HepG2 (cell line): ENCODE measurements around the gene MIF4GD. TPM values are rescaled to one million over a fixed set of nuclear protein-coding genes. Genes with fewer than 3 reads are reported as not detected.

ENCODE experiments used
- CENPX ChIP-seq: sonication (generic); formaldehyde crosslinking; IDR thresholded peaks from 2 replicates; pipeline ENCODE4 v1.9.0; 2021; ENCODE audit warnings: mild to moderate bottlenecking, missing genetic modification reagents, moderate library complexity
- GLMP ChIP-seq: sonication (generic); formaldehyde crosslinking; IDR thresholded peaks from 2 replicates; pipeline ENCODE4 v1.9.0; 2021; ENCODE audit warnings: missing genetic modification reagents, mild to moderate bottlenecking, borderline replicate concordance
- JUND ChIP-seq: sonication (generic); formaldehyde crosslinking; IDR thresholded peaks from 2 replicates; pipeline ENCODE4 v1.8.0; 2022; ENCODE audit warnings: mild to moderate bottlenecking, missing genetic modification reagents
- MAZ ChIP-seq, 2 experiments: sonication (generic) in 1 of 2; formaldehyde crosslinking in 1 of 2; IDR thresholded peaks; 2 replicates each; pipeline versions ENCODE4 v1.5.0 to v1.6.1; 2012 to 2020; ENCODE audit warnings: low read depth in 2 of 2, mild to moderate bottlenecking in 2 of 2, borderline replicate concordance in 1 of 2, improper control_type of control experiment in 1 of 2, low read length in 1 of 2, missing genetic modification reagents in 1 of 2, moderate library complexity in 1 of 2
- PCBP1 ChIP-seq: fragments of 200-400 bp; formaldehyde crosslinking; IDR thresholded peaks from 2 replicates; pipeline ENCODE4 v1.6.1; 2017; ENCODE audit warnings: mild to moderate bottlenecking, low read depth, low read length, borderline replicate concordance
- PRPF4 ChIP-seq: fragments of 200-400 bp; formaldehyde crosslinking; IDR thresholded peaks from 2 replicates; pipeline ENCODE4 v1.6.1; 2016; ENCODE audit warnings: low read length, low read depth; ENCODE audit not compliant: poor library complexity, severe bottlenecking
- SRSF9 ChIP-seq: fragments of 200-400 bp; formaldehyde crosslinking; IDR thresholded peaks from 2 replicates; pipeline ENCODE4 v1.6.1; 2018; ENCODE audit warnings: borderline replicate concordance, mild to moderate bottlenecking, low read depth, low read length; ENCODE audit not compliant: insufficient read depth, poor library complexity, severe bottlenecking
- SYNCRIP ChIP-seq: fragments of 200-400 bp; formaldehyde crosslinking; IDR thresholded peaks from 2 replicates; pipeline ENCODE4 v1.6.1; 2018; ENCODE audit warnings: mild to moderate bottlenecking, low read depth, low read length; ENCODE audit not compliant: insufficient read depth
- TAF15 ChIP-seq: fragments of 200-400 bp; formaldehyde crosslinking; IDR thresholded peaks from one replicate; pipeline ENCODE4 v1.6.1; 2018; ENCODE audit warnings: mild to moderate bottlenecking, low read depth, low read length; ENCODE audit not compliant: poor library complexity, severe bottlenecking
- THAP8 ChIP-seq: sonication (generic); formaldehyde crosslinking; IDR thresholded peaks from 2 replicates; pipeline ENCODE4 v1.5.1; 2020; ENCODE audit warnings: missing genetic modification reagents, mild to moderate bottlenecking, borderline replicate concordance
- XBP1 ChIP-seq: sonication (generic); formaldehyde crosslinking; IDR thresholded peaks from 2 replicates; pipeline ENCODE4 v1.5.0; 2020; ENCODE audit warnings: missing genetic modification reagents
- ZBTB3 ChIP-seq: sonication (generic); formaldehyde crosslinking; IDR thresholded peaks from 2 replicates; pipeline ENCODE4 v1.4.0; 2020; ENCODE audit warnings: low read depth, mild to moderate bottlenecking, moderate library complexity, missing genetic modification reagents, borderline replicate concordance
- ZMYM4 ChIP-seq: sonication (generic); formaldehyde crosslinking; IDR thresholded peaks from 2 replicates; pipeline ENCODE4 v1.8.1; 2023; ENCODE audit warnings: mild to moderate bottlenecking, missing genetic modification reagents
- ZNF264 ChIP-seq: sonication (generic); formaldehyde crosslinking; IDR thresholded peaks from 2 replicates; pipeline ENCODE4 v1.4.0; 2020; ENCODE audit warnings: missing genetic modification reagents
- ZNF430 ChIP-seq: sonication (generic); formaldehyde crosslinking; IDR thresholded peaks from 2 replicates; pipeline ENCODE4 v1.9.0; 2021; ENCODE audit warnings: mild to moderate bottlenecking, missing genetic modification reagents
- ZNF468 ChIP-seq: sonication (generic); formaldehyde crosslinking; IDR thresholded peaks from 2 replicates; pipeline ENCODE4 v1.8.0; 2022; ENCODE audit warnings: mild to moderate bottlenecking, moderate library complexity, missing genetic modification reagents
- ZNF484 ChIP-seq: sonication (generic); formaldehyde crosslinking; IDR thresholded peaks from 2 replicates; pipeline ENCODE4 v1.5.1; 2020; ENCODE audit warnings: mild to moderate bottlenecking, low read depth, missing genetic modification reagents, borderline replicate concordance
- ZNF790 ChIP-seq: sonication (generic); formaldehyde crosslinking; IDR thresholded peaks from 2 replicates; pipeline ENCODE4 v1.8.0; 2022; ENCODE audit warnings: missing genetic modification reagents, mild to moderate bottlenecking, borderline replicate concordance
- ZNF792 ChIP-seq: IDR thresholded peaks from 2 replicates; pipeline ENCODE4 v1.6.1; 2016
- polyA plus RNA-seq, 8 experiments: library from polyadenylated mRNA; depleted of rRNA in 3 of 8; stranded (reverse) in 7 of 8; unstranded in 1 of 8; fragments of >200 nt; fragmentation: Illumina TruSeq in 4 of 8; extraction: Trizol in 4 of 8; gene quantifications; 2 replicates each; pipeline versions ENCODE4 v1.2.1 to v1.2.3, GENCODE V29; 2011 to 2016; ENCODE audit warnings: low read depth in 4 of 8, missing spikeins in 1 of 8, mixed read lengths in 1 of 8; ENCODE audit not compliant: insufficient read depth in 1 of 8
- total RNA-seq, 5 experiments: library from RNA; depleted of rRNA; stranded (reverse); fragments of >200 nt; fragmentation: Illumina TruSeq; extraction: Trizol; gene quantifications; 2 replicates each; pipeline ENCODE4 v1.2.3, GENCODE V29; 2016; ENCODE audit warnings: low read depth in 1 of 5
- TF ChIP-seq, protein P1 (sequence below): sonication (generic); formaldehyde crosslinking; IDR thresholded peaks from 2 replicates; pipeline ENCODE4 v1.4.0; 2020; ENCODE audit warnings: low read depth, missing genetic modification reagents
- TF ChIP-seq, protein P2 (sequence below): sonication (generic); formaldehyde crosslinking; IDR thresholded peaks from 2 replicates; pipeline ENCODE4 v1.4.0; 2020; ENCODE audit warnings: mild to moderate bottlenecking, missing genetic modification reagents

The MIF4GD gene
- total and polyA plus RNA-seq, 2 of the 13 experiments (the other 11 are each of a cell fraction or from before 2014, with no cell fraction given): 14.0 to 28.0 TPM

DNA sequence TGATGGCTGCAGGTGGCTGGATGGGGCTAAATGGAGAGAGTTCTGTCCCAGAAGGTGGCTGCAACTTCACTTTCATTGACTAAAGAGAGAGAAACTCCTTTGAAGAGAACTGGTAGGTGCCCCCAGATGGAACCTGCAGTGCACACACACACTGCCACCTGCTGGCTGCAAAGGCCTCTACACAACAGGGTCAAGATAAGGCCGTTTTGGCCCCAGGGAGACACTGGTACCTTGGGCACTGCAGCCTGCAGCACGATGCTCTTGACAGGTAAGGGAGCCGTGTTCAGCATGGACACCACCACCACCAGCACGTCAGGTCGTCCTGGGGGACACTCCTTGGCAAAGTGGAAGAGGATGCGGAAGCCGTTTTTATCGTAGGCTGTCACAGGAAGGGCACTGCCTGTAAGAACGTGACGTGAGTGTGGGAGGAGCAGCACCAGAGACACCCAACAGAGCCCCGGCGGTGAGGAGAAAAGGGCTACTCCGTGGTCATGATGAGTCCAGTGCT, 32.3 kb downstream of the MIF4GD start (continued):
- TF ChIP-seq SRSF9 (no peak), ZNF430 (CRISPR knock-in tag) (no peak), MAZ (IDR thresholded peaks at IDR 0.05; ENCODE audit: borderline replicate concordance, low read depth, low read length) (no peak), MAZ (CRISPR knock-in tag; IDR thresholded peaks at IDR 0.05; ENCODE audit: low read depth) (no peak), GLMP (CRISPR knock-in tag) (no peak), CENPX (no peak), ZNF468 (CRISPR knock-in tag) (no peak), ZNF484 (CRISPR knock-in tag) (no peak), PRPF4 (no peak), SYNCRIP (no peak), JUND (CRISPR knock-in tag) (no peak), THAP8 (CRISPR knock-in tag) (no peak), ZNF792 (CRISPR knock-in tag) (no peak), ZMYM4 (CRISPR knock-in tag) (no peak), ZBTB3 (CRISPR knock-in tag) (no peak), PCBP1 (no peak), TAF15 (no peak), XBP1 (CRISPR knock-in tag) (no peak), ZNF790 (CRISPR knock-in tag) (no peak), ZNF264 (CRISPR knock-in tag) (no peak)
- TF ChIP-seq, protein P1, sequence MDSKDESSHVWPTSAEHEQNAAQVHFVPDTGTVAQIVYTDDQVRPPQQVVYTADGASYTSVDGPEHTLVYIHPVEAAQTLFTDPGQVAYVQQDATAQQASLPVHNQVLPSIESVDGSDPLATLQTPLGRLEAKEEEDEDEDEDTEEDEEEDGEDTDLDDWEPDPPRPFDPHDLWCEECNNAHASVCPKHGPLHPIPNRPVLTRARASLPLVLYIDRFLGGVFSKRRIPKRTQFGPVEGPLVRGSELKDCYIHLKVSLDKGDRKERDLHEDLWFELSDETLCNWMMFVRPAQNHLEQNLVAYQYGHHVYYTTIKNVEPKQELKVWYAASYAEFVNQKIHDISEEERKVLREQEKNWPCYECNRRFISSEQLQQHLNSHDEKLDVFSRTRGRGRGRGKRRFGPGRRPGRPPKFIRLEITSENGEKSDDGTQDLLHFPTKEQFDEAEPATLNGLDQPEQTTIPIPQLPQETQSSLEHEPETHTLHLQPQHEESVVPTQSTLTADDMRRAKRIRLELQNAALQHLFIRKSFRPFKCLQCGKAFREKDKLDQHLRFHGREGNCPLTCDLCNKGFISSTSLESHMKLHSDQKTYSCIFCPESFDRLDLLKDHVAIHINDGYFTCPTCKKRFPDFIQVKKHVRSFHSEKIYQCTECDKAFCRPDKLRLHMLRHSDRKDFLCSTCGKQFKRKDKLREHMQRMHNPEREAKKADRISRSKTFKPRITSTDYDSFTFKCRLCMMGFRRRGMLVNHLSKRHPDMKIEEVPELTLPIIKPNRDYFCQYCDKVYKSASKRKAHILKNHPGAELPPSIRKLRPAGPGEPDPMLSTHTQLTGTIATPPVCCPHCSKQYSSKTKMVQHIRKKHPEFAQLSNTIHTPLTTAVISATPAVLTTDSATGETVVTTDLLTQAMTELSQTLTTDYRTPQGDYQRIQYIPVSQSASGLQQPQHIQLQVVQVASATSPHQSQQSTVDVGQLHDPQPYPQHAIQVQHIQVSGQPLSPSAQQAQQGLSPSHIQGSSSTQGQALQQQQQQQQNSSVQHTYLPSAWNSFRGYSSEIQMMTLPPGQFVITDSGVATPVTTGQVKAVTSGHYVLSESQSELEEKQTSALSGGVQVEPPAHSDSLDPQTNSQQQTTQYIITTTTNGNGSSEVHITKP: no peak
- TF ChIP-seq, protein P2, sequence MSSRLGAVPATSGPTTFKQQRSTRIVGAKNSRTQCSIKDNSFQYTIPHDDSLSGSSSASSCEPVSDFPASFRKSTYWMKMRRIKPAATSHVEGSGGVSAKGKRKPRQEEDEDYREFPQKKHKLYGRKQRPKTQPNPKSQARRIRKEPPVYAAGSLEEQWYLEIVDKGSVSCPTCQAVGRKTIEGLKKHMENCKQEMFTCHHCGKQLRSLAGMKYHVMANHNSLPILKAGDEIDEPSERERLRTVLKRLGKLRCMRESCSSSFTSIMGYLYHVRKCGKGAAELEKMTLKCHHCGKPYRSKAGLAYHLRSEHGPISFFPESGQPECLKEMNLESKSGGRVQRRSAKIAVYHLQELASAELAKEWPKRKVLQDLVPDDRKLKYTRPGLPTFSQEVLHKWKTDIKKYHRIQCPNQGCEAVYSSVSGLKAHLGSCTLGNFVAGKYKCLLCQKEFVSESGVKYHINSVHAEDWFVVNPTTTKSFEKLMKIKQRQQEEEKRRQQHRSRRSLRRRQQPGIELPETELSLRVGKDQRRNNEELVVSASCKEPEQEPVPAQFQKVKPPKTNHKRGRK (CRISPR knock-in tag): peak; percentile 44; the same call in 1 of the 2 replicates
